Embryonic facial prominence (tissue), 1 donor: ENCODE results near the gene LDHA.
A peak's percentile ranks its signal among the peaks of the same experiment; 100 is the strongest.

Experiments used
- DNase-seq: peaks from one replicate; pipeline ENCODE4 v3.0.0-alpha.2; 2016; ENCODE audit errors: extremely low spot score

Gene LDHA

GRCh38 chr11:18394275-18394927, at the start of gene LDHA:
LDHA (plus strand) TSS chr11:18394563; CDS start chr11:18396843, 2,280 bp downstream.
- DNase-seq = peak; percentile 89

GRCh38 chr11:18347471-18348125, 46.8 kb upstream of the LDHA start:
- peak; percentile 18 for DNase-seq

GRCh38 chr11:18352581-18352980, 41.8 kb upstream of the LDHA start:
- DNase-seq = no peak

GRCh38 chr11:18358646-18359045, 35.7 kb upstream of the LDHA start:
- no peak for DNase-seq

GRCh38 chr11:18361154-18361553, 33.2 kb upstream of the LDHA start:
- no peak for DNase-seq

- DNase-seq = no peak
These were observed 29.8 kb upstream of the LDHA start for GRCh38 chr11:18364495-18365073.

- DNase-seq = no peak
These were observed 28.6 kb upstream of the LDHA start for GRCh38 chr11:18365741-18366140.

GRCh38 chr11:18366286-18366685, 28.1 kb upstream of the LDHA start:
- no peak for DNase-seq

- DNase-seq = no peak
These were observed 26.9 kb upstream of the LDHA start for GRCh38 chr11:18367431-18367830.

GRCh38 chr11:18368221-18368620, 26.1 kb upstream of the LDHA start:
- DNase-seq = no peak

- DNase-seq = no peak
These were observed 25.0 kb upstream of the LDHA start for GRCh38 chr11:18369398-18369797.

GRCh38 chr11:18371279-18371678, 23.1 kb upstream of the LDHA start:
- DNase-seq = no peak

GRCh38 chr11:18372201-18372600, 22.2 kb upstream of the LDHA start:
- no peak for DNase-seq

- no peak for DNase-seq
These were observed 19.4 kb upstream of the LDHA start for GRCh38 chr11:18374956-18375355.

- no peak for DNase-seq
These were observed 18.4 kb upstream of the LDHA start for GRCh38 chr11:18375941-18376340.

- no peak for DNase-seq
These were observed 15.2 kb upstream of the LDHA start for GRCh38 chr11:18379201-18379600.

- DNase-seq = peak; percentile 32
These were observed 10.8 kb upstream of the LDHA start for GRCh38 chr11:18383388-18384156.

- no peak for DNase-seq
These were observed 10.2 kb upstream of the LDHA start for GRCh38 chr11:18384157-18384641.

GRCh38 chr11:18390088-18390487, 4.3 kb upstream of the LDHA start:
- no peak for DNase-seq

- no peak for DNase-seq
These were observed 1.7 kb upstream of the LDHA start for GRCh38 chr11:18392434-18393321.

- no peak for DNase-seq
These were observed 635 bp upstream of the LDHA start for GRCh38 chr11:18393581-18394274.
